ENCODE results near the gene SHCBP1. TPM values are rescaled to one million over a fixed set of nuclear protein-coding genes. Genes with fewer than 3 reads are reported as not detected.

The SHCBP1 gene
- polyA plus RNA-seq (ENCODE audit: low read depth in 6 of 6), result 1 to 10 TPM in 1 of 6 donors, under 1 TPM in 4, not detected in 1; 0.19 to 1.1 (median 0.53) TPM

GRCh38 chr16:46621006-46621933 is at the start of gene SHCBP1:
SHCBP1 (minus strand) TSS chr16:46621379; CDS start chr16:46621359, 20 bp downstream.
- Mint-ChIP-seq H3K9me3 (no peaks in the 10 kb centered on the region), H3K36me3 (no peaks in the 10 kb centered on the region), H3K27me3 (no peaks in the 10 kb centered on the region), H3K4me1 (peaks cover 18 to 24% (median 21%) of the 10 kb centered on the region in 3 donors), H3K27ac (peak within 1 kb of the TSS; percentile 73 to 93 (median 85)), H3K4me3 (peak within 1 kb of the TSS; percentile 89 to 96 (median 92))
- ATAC-seq (ENCODE audit: low read depth in 2 of 2), result peak; percentile 92
- peak; percentile 65 for DNase-seq

- no peak for ATAC-seq (ENCODE audit: low read depth in 2 of 2)
- Mint-ChIP-seq H3K27ac (no peak overlapping the region), H3K9me3 (no peaks in the 10 kb centered on the region)
Measured at GRCh38 chr16:46662123-46662522, 40.9 kb upstream of the SHCBP1 start.

GRCh38 chr16:46658925-46659324 is 37.7 kb upstream of the SHCBP1 start:
- Mint-ChIP-seq H3K9me3 (no peaks in the 10 kb centered on the region), H3K27ac (peak overlapping the region; percentile 1 to 93 (median 68)), H3K36me3 (peaks cover 0 to 17% of the 10 kb centered on the region in 2 donors), H3K4me1 (peaks cover 16 to 27% (median 24%) of the 10 kb centered on the region in 3 donors), H3K27me3 (no peaks in the 10 kb centered on the region), H3K4me3 (peak overlapping the region in 1 of 8 donors; percentile 44)
- DNase-seq, result peak; percentile 43
- ATAC-seq (ENCODE audit: low read depth in 2 of 2), result peak; percentile 97 to 98

More at GRCh38 chr16:46662123-46662522, 40.9 kb upstream of the SHCBP1 start:
- H3K4me1 Mint-ChIP-seq, result peaks cover 12 to 21% (median 19%) of the 10 kb centered on the region in 3 donors
- no peaks in the 10 kb centered on the region for H3K27me3 Mint-ChIP-seq
- DNase-seq, result no peak
- peaks cover 0 to 15% of the 10 kb centered on the region in 2 donors for H3K36me3 Mint-ChIP-seq
- peak overlapping the region in 1 of 8 donors; percentile 57 for H3K4me3 Mint-ChIP-seq

GRCh38 chr16:46651305-46651704 is 30.1 kb upstream of the SHCBP1 start:
- no peak for DNase-seq

GRCh38 chr16:46650254-46650623 is 29.1 kb upstream of the SHCBP1 start:
- ATAC-seq (ENCODE audit: low read depth in 2 of 2), result no peak
- Mint-ChIP-seq H3K4me1 (no peaks in the 10 kb centered on the region), H3K27me3 (no peaks in the 10 kb centered on the region), H3K27ac (no peak overlapping the region), H3K4me3 (no peak overlapping the region), H3K36me3 (no peaks in the 10 kb centered on the region), H3K9me3 (peaks cover 0 to 10% (median 6%) of the 10 kb centered on the region in 7 donors)
- no peak for DNase-seq

More at GRCh38 chr16:46651305-46651704, 30.1 kb upstream of the SHCBP1 start:
- H3K27ac Mint-ChIP-seq, result no peak overlapping the region
- no peak overlapping the region for H3K4me3 Mint-ChIP-seq
- H3K27me3 Mint-ChIP-seq, result no peaks in the 10 kb centered on the region
- peaks cover 0 to under 1% (median 0%) of the 10 kb centered on the region in 7 donors for H3K9me3 Mint-ChIP-seq
- H3K4me1 Mint-ChIP-seq, result peaks cover 2 to 5% (median 4%) of the 10 kb centered on the region in 3 donors
- peaks cover 0 to 7% of the 10 kb centered on the region in 2 donors for H3K36me3 Mint-ChIP-seq
- ATAC-seq (ENCODE audit: low read depth in 2 of 2), result no peak

GRCh38 chr16:46649588-46650253 is 28.5 kb upstream of the SHCBP1 start:
- ATAC-seq (ENCODE audit: low read depth in 2 of 2) (no peak), DNase-seq (no peak)
- Mint-ChIP-seq H3K36me3 (no peaks in the 10 kb centered on the region), H3K4me3 (no peak overlapping the region), H3K27ac (peak overlapping the region in 2 of 6 donors; percentile 18 to 74), H3K4me1 (no peaks in the 10 kb centered on the region), H3K9me3 (peaks cover 0 to 16% (median 11%) of the 10 kb centered on the region in 7 donors), H3K27me3 (no peaks in the 10 kb centered on the region)

- no peak overlapping the region for H3K4me3 Mint-ChIP-seq
- ATAC-seq (ENCODE audit: low read depth in 2 of 2), result no peak
- no peaks in the 10 kb centered on the region for H3K27me3 Mint-ChIP-seq
- peaks cover 4% of the 10 kb centered on the region in 2 donors for H3K36me3 Mint-ChIP-seq
- peaks cover 0 to 3% (median 0%) of the 10 kb centered on the region in 3 donors for H3K4me1 Mint-ChIP-seq
- no peak overlapping the region for H3K27ac Mint-ChIP-seq
- DNase-seq, result no peak
- peaks cover 3 to 26% (median 21%) of the 10 kb centered on the region in 7 donors for H3K9me3 Mint-ChIP-seq
Measured at GRCh38 chr16:46648656-46649055, 27.5 kb upstream of the SHCBP1 start.

- Mint-ChIP-seq H3K27me3 (no peaks in the 10 kb centered on the region), H3K4me3 (no peak overlapping the region), H3K4me1 (peaks cover 0 to 4% (median 0%) of the 10 kb centered on the region in 3 donors), H3K27ac (no peak overlapping the region), H3K36me3 (peaks cover 21 to 26% of the 10 kb centered on the region in 2 donors), H3K9me3 (peaks cover 4 to 19% (median 11%) of the 10 kb centered on the region in 7 donors)
- DNase-seq (no peak), ATAC-seq (ENCODE audit: low read depth in 2 of 2) (no peak)
Measured at GRCh38 chr16:46638947-46639925, 18.1 kb upstream of the SHCBP1 start.

- no peak for DNase-seq
- Mint-ChIP-seq H3K9me3 (no peaks in the 10 kb centered on the region), H3K36me3 (peaks cover 0 to 4% of the 10 kb centered on the region in 2 donors), H3K27me3 (no peaks in the 10 kb centered on the region), H3K4me1 (peaks cover 0 to 4% (median 0%) of the 10 kb centered on the region in 3 donors), H3K4me3 (peak overlapping the region in 2 of 8 donors; percentile 17 to 47), H3K27ac (no peak overlapping the region)
- no peak for ATAC-seq (ENCODE audit: low read depth in 2 of 2)
Measured at GRCh38 chr16:46632778-46633733, 11.9 kb upstream of the SHCBP1 start.

GRCh38 chr16:46629331-46630219 is 8.4 kb upstream of the SHCBP1 start:
- no peak for DNase-seq
- H3K27me3 Mint-ChIP-seq, result no peaks in the 10 kb centered on the region
- no peak for ATAC-seq (ENCODE audit: low read depth in 2 of 2)
- H3K27ac Mint-ChIP-seq, result peak overlapping the region in 1 of 6 donors; percentile 44
- H3K4me3 Mint-ChIP-seq, result no peak overlapping the region
- peaks cover 0 to 4% (median 0%) of the 10 kb centered on the region in 3 donors for H3K4me1 Mint-ChIP-seq
- H3K9me3 Mint-ChIP-seq, result no peaks in the 10 kb centered on the region
- H3K36me3 Mint-ChIP-seq, result no peaks in the 10 kb centered on the region

GRCh38 chr16:46627746-46628145 is 6.6 kb upstream of the SHCBP1 start:
- peaks cover 0 to 4% (median 0%) of the 10 kb centered on the region in 3 donors for H3K4me1 Mint-ChIP-seq
- DNase-seq (no peak), ATAC-seq (ENCODE audit: low read depth in 2 of 2) (no peak)
- H3K27me3 Mint-ChIP-seq, result no peaks in the 10 kb centered on the region
- no peaks in the 10 kb centered on the region for H3K36me3 Mint-ChIP-seq
- H3K27ac Mint-ChIP-seq, result no peak overlapping the region
- no peak overlapping the region for H3K4me3 Mint-ChIP-seq
- no peaks in the 10 kb centered on the region for H3K9me3 Mint-ChIP-seq

Data from naive B cell (primary cell).